Forelimb muscle (tissue), 1 donor: ENCODE measurements around the gene NFATC2. TPM values are rescaled to one million over a fixed set of nuclear protein-coding genes. Genes with fewer than 3 reads are reported as not detected.
"Not testable (repeated sequence)": the region's sequence is repeated elsewhere in the genome, so short reads cannot be mapped to it uniquely, and the experiment has no call there.

Experiments
- DNase-seq: peaks from one replicate; pipeline ENCODE4 v3.0.0-alpha.2; 2013; ENCODE audit warnings: low read depth
- polyA plus RNA-seq: library from polyadenylated mRNA; unstranded; fragments of 120-200 nt; gene quantifications from one replicate; pipeline ENCODE4 v1.2.1, GENCODE V29; 2013; ENCODE audit not compliant: insufficient read length

The NFATC2 gene
- polyA plus RNA-seq, 1 donor = 4.0 TPM

DNA sequence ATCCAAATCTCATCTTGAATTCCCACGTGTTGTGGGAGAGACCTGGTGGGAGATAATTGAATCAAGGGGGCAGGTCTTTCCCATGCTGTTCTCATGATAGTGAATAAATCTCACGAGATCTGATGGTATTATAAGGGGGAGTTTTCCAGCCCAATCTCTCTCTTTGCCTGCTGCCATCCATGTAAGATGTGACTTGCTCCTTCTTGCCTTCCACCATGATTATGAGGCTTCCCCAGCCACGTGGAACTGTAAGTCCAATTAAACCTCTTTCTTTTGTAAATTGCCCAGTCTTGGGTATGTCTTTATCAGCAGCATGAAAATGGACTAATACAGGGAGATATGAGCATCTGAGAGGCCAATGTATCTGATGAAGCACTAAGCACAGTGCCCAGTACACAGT is 26.0 kb upstream of the NFATC2 start:
- DNase-seq = not testable (repeated sequence)

DNA sequence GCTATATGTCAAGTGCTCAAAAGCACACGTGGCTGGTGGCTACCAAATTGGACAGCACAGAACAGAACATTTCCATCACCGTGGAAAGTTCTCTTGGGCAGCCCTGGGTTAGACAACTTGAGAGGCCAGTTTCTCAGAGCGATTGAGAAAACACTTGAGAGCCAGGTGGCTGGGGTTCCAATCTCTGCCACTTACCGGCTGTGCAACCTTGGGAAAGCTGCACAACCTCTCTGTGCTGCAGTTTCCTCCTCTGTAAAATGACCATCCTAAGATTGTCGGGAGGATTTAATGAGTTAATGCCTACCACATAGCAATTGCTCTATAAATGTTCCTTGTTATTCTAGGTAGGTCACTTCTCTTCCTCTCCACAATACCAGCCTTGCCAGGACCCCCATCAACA is 25.1 kb upstream of the NFATC2 start:
- DNase-seq = no peak

DNA sequence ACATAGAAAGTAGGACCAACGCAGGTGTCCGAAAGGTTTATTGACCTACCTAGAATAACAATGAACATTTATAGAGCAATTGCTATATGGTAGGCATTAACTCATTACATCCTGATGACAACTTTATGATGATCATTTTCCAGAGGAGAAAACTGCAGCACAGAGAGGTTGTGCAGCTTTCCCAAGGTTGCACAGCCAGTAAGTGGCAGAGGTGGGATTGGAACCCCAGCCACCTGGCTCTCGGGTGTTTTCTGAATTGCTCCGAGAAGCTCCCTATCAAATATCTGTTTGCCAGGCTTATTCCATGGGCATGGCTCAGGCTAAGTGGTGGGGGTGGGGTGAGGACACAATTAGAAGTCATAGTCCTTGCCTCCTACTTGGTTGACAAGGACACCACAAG is 24.1 kb upstream of the NFATC2 start:
- no peak for DNase-seq

DNA sequence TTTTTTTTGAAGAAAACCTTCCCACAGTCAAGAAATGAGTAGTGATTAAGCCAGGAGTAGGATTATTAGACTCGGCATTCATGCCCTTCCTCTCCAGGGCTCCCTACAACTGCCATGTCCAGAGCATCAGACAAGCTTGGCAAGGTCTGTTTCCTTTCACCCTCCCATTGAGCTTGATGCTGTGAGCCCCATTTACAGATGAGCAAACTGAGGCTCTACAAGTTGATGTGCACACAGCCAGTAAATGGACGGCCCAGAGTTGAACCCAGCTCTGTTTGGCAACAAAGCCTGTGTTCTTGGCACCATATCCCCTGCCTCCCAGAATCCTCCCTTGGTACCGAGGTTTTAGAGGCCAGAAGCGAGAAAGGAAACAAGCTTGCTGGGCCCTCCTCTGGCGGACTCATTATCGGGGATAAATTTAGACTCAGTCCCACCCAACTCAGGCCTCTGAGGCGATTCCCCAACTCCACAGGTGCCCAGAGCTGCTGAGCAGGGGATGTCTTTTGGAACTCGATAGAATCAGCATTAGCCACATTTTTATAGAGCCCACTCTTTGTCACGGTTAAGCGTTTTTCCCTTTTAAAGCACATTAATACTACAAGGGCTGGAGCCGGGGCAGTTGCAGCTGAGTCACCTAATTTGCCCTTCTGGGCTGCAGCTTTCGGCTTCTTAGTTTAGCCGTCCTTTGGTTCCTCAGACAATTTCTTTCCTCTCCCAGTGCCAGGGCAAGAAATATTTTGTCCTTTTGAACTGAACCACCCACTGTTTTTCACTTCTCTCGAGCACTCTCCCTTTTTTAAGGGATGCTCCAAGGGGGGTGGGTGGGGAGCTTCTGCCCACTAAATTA is 23.0 kb upstream of the NFATC2 start:
- no peak for DNase-seq

DNA sequence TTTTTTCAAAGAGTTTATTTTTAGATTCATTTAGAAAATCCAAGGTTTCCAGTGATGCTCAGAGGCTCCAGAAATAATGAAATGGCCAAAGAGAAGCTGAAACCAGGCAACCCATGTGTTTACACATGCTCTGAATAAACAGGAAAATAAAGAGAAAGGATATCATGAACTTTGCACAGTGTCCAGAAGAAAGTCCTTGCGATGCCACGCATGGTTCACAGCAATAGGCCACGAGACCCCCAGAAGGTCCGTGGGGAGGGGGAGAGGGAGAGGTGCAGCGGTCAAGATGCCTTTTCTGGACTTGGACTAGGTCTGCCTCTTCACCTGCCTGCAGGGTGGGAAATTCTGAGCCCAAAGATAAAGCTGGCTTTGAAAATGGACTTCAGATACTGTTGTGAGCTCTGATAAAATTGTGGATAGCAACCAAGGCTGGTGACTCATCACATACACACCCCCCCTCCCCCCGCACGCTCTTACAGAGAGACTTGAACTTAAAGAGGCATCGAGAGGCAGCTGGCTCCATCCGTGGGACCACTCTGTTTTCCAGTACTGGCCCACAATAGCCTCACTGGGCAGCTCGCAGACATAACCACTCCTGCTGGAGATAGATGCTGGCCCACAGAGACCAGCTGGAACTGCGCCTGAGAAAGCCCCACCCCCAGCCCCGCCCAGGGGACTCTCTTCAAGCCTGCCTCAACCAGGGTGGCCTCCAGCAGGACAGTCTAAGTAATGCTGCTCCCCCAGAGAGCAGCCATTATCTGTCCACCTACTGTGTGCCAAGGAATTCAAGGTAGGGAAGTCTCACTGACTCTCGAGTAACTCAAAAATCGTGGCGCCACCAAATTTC is 21.2 kb upstream of the NFATC2 start:
- peak; percentile 78 for DNase-seq

DNA sequence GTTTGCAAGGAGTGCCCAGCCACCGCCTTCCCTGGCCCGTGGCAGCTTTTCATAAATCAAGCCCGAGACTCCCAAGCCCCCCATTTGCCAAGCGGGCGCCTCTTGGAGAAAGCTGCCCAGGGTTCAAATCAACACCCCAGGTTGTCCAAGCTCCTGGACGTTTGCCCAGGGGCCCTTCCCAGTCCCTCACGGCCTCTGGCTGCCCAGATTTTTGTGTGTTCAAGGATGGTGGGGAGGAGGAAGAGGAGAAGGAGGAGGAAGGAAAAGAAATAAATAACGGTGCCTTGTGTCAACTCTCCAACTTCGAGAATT is 20.6 kb upstream of the NFATC2 start:
- DNase-seq = no peak

DNA sequence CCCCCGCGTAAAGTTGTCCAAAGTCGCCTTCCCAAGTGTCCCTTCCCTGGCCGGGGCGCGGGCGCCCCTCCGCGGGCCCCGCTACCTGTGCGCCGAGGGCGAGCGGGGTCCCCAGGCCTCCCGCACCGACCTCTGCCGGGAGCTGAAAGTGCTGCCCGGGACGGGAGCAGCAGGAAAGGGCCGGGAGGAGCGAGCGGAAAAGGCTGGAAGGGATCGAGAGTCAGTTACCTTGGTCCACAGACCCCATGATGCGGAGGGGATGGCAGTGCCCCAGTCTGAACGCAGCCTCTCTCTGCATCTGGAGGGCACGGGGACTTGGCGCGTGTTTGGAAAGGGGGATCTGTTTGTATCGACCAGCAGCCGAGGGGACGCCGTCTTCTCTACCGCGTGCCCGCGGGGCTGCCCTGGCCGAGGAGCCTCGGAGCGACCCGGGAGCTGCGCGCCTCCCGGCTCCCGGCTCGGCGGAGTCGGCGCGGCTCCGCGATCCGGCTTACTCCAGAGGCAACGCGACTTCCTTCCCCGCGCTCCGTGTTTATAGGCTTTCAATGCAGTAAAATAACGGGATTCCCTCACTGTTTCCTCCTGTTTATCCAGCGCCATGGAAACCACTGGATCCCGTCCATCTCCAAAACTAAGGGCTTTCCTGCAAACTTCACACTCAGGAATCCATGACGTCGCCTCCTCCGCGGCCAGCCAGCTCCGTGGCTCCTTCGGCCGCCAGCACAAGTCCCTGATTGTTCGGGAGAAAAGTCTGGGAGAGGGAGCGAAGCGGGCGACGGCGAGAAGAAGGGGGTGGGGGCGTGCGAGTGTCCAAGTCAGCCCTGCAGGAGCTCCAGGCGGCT is 20.0 kb upstream of the NFATC2 start:
- peak; percentile 99 for DNase-seq

DNA sequence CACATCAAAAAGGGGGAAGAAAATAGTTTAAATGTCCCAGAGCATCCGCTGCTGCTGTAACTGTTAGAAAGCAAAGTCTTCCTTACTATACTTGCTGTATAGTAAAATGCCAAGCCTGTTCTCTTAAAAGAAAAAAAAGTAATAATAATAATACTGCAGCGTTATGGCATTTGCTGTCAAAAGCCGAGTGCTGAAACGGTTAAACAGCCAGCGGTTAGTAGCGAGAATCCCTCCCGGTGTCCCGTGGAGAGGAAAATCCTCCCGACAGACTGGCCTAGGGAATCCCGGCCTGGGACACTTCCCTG is 19.5 kb upstream of the NFATC2 start:
- DNase-seq = no peak

DNA sequence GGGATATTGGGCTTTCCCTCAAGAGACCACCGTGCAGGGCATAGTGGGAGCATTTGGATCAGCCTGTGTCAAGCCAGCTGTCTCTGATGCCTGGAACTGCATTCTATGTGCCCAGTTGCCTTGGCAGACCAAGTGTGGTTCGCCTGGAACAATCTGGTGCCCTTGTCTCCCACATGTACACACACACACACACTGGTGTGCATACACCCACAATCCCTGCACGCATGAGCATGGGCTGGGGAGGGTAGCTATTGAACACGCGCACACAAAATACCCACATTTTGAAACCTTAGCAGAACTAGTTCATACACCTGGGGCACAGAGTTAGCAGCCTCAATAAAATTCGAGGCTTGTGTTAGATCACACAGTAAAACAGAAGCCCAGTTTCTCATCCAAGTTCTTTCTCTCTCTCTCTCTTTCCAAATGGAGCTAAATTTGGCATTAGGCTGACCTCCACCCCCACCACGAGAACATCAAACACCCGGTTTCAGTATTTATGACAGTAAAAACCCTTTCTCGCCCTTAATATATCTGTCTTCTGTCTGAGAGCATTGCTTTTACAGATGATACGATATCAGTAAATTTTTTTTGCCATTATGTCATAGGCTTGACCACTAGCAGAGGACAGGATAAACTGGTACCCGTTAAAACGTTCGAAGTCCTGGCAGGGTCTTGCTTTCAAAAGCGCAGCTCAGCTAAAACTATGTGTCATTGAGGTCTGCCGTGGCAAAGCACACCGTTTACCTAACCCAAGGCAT is 18.2 kb upstream of the NFATC2 start:
- DNase-seq = no peak

DNA sequence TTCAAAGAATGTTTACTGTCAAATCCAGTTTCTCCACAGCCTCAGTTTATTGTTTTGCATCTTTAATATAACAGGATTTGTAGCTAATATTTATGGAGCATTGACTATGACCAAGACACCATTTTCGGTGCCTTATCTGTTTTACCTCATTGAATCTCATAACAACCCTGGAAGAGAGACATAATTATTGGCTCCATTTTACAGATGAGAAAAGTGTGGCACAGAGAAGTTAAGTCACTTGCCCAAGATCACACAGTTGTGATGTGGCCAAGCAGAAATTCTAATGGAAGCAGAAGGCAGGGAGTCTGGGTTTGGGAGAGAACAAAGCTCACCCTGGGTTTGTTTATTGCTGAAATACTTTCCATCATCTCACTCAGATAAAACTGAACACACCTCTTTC is 17.5 kb upstream of the NFATC2 start:
- no peak for DNase-seq

DNA sequence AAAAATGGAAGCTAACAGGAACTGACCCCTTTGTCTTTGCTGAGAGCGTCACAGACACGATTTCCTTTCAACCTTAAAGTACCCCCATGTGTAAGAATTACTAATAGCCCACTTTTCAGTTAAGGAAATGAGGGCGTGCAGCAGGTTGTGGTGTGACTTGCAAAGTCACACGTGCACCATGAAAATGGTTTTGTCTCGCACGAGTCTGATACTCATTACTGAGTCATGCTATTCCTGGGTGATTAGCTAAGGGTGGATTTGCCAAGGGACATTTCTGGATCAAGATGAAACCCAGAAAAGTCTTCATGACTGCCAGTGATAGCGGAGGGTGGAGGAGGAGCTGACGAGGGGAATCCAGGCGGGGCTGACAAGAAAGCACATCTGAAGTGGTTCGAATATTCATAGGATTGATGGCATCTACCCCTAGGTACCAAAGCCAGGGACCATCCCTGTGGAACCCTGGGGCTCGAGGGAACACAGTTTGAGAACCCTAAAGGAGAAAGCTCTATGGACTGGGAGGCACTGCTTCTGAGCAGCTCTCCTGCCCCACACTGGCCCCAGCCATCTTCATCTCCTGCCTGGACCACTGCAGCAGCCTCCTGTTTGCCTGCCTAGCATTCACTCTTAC is 12.1 kb upstream of the NFATC2 start:
- no peak for DNase-seq

DNA sequence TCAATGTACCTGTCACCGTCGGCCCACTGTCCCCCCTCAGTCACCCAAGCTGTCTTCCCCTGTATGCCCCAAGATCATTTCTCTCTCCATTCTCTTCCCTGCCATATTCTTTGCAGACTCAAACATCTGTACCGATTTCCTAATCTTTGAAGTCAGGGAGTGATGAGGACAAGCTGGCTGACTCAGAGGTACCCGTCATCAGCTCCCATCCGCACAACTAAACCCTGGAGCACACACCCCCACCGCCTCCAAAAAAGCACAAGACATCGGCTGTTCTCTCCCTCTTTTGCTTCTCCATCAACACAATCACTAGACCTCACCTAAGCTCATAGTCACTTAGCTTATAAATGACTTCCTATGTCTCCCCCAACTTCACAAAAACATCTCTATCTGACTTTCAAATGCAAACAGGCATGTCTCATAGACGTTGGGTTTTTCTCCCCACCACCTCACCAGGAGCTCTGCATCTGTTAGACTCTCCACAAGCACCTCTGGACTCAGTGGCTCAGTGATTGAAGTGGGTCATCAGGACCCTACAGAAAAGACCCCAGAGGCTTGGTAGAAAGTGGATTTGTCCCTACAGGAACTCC is 11.5 kb upstream of the NFATC2 start:
- no peak for DNase-seq

DNA sequence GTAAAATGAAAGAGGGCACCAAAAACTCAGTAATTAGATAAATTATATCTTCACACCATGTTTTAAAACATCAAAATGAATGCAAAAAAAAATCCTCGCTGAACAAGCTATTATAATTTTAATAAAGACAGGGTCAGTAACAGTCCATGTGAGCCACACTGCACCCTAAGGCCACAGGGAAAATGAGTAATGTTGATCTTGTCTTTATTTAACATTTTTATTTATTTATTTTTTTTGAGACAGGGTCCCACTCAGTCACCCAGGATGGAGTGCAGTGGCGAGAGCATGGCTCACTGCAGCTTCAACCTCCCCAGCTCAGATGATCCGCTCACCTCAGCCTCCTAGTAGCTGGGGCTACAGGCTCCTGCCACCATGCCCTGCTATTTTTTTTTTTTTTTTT is 8.7 kb upstream of the NFATC2 start:
- no peak for DNase-seq

DNA sequence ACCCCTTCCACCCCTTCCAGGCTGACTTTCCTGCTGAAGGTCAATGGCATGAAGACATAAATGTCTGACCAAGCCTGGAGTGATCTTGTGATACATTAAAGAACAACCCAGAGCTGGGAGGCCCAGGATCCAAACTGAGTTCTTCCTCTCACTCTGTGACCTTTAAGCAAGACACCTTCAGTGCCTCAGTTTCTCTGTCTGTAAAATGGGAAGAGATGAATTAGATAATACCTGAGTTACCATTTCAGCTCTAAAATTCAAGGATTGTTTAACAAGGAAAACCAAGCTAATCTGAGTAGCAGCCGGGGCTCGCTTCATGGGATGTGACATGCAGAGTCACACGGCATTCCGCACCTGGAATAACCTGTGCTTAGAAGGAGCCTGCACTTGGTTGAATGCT is 7.0 kb upstream of the NFATC2 start:
- no peak for DNase-seq

DNA sequence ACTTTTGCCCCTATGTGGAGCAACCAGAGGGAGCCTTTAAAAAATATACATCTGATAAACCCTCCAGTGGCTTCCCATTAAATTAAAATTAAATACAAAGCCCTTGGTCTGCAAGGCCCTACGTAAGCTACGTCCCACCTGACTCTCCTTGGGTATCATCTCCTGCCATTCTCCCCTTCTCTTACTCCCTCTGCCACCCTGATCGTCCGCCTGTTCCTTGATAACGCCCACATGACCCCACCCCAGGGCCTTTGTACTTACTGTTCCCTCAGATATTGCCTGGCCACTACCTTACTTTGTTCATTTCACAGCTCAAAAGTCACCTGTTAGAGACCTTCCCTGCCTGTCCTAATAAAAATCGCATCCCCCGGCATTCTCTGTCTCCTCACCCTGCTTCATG is 5.4 kb upstream of the NFATC2 start:
- DNase-seq = no peak

DNA sequence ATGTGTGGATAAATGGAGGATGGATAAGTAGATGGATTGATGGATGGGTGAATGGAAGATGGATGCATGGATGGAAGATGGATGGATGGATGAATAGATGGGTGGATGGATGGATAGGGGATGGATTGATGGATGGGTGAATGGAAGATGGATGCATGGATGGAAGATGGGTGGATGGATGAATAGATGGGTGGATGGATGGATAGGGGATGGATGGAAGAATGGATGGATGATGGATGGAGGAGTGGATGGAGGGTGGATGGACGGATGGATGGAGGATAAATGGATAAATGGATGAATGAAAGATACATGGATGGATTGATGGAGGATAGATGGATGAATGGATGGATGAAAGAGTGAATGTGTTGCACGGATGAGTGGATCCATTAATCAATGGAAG is 3.0 kb upstream of the NFATC2 start:
- no peak for DNase-seq

DNA sequence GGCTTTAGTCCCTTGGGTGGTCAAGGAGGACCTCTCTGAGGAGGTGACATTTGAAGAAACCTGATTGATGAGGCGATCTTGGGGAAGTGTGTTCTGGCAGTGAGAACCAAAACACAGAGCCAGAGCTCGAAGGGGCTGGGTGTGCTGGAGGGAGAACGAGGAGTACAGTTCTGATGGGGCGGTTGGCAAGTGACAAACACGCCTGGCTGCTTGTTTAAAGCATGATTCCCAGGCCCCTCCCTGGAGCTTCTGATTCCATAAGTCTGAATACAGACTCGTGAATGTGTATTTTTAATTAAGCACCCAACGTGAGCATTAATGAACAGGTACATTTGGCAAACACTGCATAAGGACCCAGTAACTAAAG is 886 bp upstream of the NFATC2 start:
- no peak for DNase-seq

DNA sequence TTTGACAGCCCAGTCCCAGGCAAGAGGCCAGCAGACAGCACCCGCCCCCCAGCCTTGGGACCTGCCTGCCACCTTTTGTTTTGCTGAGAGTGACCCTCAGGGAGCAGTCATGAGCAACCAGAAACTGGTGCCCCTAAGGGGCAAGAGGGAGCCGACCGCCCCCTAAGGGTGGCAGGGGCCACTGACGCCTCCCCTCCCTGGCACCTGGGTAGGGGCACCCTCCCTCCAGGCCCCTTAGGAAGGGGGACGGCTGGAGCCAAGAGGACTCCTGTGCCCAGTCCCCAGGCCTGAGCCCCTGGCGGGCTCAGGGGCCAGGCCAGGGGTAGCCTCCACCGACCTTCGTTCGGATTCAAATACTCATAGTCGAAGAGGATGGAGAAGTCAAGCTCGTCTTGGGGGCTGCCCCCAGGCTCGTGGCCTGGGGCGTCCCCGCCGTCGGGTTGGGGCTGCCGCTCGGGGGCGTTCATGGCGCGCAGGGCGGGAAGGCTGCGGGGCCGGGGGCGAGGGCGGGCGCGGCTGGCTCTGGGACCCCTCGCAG is 417 bp downstream of the NFATC2 start:
- no peak for DNase-seq

DNA sequence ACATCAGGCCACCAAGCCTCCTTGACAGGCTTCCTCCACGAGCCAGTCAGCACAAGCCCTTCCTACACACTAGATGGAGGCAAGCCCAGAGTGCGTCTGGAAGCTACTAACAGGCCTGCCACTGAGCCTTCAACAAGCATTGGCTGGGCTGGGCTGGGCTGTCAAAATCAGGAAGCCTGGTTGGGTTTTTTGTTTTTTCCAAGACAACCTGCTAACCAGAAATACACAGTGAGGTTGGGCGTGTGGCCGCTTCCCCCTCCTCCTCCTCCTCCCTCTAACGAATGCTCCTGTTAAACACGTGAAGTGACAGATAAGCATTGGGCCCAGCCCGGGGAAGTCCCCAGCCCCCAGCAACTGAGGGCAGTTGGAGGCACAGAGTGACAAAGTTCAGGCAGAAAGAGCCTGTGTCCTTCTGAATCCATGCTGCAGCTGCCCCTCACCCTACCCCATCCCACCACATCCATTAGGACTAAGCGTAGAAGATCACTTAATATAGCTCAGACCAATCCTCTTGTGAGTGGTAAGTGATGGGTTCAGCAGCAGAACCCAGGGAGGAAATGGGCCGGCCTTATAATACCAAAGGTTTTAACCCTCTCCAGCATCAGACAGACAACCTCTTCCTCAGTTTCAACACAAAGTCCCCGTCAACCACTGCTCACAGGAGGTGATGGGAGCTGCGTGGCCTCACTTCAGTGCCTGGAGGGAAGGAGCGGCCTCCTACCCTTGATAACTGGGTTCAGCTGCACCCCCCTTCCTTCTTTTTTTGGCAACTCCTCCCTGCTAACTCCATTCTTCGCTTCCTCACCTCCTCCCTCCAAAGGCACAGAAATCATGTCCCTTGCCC is 1.1 kb downstream of the NFATC2 start:
- peak; percentile 83 for DNase-seq

DNA sequence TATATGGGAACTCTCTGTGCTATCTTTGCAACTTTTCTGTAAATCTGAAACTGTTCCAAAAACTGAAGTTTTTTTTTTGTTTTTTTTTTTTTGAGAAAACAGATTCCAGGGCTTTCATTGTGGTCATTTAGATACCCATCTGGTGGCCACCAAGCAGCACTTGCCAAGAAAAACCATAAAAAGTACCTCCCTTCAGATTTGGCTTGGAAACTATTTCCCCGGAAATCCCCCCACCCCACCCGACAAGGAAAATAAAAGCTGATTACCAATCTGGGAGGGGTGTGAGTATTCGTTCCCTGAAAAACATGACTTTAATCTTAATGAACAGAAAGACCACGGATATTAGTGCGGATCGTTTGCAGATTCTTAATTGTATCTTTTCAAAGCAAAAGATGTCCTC is 1.9 kb downstream of the NFATC2 start:
- no peak for DNase-seq
